ENCODE results near the gene SNRNP25. TPM values are rescaled to one million over a fixed set of nuclear protein-coding genes. Genes with fewer than 3 reads are reported as not detected.

SNRNP25 gene
- total and polyA plus RNA-seq, 2 experiments from 2014 or later: 44.7 to 123 TPM

DNA sequence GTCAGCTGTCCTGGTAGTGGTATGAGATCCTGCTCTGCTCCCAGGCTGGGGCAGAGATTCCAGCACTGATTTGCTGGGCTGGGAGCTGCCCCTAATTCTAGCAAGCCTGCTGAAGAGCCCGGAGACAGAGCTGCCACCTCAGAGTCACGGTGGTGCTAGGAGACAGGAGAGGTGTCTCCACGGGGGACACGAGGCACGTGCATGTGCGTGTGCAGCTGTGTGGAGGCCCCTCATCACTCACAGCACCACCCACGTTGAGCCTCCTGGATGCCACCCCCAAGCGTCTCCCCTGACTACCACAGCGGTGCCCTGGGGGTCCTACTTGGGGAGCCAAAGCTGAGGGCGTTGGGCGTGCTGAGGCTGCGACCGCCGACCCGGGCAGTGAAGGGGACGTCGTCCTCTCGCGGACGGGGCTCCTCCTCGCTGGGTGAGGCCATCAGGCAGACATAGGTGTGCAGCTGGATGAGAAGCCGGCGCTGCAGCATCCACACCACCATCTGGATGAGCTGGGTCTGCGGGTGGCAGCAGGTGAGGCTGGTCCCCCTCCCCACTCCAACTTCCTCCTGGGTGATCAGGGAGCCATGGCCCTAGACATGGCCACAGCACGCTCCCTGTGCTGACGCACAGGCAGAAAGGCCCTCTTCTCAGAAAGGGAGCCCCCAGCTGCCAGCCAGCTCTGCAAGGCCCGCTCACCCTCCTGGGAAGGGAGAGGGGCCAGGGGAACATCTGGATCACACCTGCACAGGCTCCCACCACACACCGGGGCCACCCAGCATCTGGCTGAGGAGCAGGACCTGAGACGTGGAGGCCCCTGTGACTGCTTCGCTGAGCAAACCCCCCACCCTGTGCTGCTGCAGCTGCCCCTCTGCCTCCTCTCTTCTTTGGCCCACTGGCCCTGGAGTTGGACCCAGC lies 36.0 kb downstream of the SNRNP25 start:
- H3K4me1 ChIP-seq (ENCODE audit: low read depth): peaks cover 4% of the 10 kb centered on the region
- no peak for DNase-seq (ENCODE audit: low read depth in 1 of 2, low spot score in 1 of 2)
- TF ChIP-seq, protein P1, sequence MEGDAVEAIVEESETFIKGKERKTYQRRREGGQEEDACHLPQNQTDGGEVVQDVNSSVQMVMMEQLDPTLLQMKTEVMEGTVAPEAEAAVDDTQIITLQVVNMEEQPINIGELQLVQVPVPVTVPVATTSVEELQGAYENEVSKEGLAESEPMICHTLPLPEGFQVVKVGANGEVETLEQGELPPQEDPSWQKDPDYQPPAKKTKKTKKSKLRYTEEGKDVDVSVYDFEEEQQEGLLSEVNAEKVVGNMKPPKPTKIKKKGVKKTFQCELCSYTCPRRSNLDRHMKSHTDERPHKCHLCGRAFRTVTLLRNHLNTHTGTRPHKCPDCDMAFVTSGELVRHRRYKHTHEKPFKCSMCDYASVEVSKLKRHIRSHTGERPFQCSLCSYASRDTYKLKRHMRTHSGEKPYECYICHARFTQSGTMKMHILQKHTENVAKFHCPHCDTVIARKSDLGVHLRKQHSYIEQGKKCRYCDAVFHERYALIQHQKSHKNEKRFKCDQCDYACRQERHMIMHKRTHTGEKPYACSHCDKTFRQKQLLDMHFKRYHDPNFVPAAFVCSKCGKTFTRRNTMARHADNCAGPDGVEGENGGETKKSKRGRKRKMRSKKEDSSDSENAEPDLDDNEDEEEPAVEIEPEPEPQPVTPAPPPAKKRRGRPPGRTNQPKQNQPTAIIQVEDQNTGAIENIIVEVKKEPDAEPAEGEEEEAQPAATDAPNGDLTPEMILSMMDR (IDR thresholded peaks at IDR 0.05; ENCODE audit: low read depth, low read length): no peak
- no peak overlapping the region for H3K27ac ChIP-seq
- H3K36me3 ChIP-seq: no peaks in the 10 kb centered on the region
- H3K9me3 ChIP-seq (ENCODE audit: low read depth): no peaks in the 10 kb centered on the region
- H3K27me3 ChIP-seq: no peaks in the 10 kb centered on the region
- no peak overlapping the region for H3K4me3 ChIP-seq

DNA sequence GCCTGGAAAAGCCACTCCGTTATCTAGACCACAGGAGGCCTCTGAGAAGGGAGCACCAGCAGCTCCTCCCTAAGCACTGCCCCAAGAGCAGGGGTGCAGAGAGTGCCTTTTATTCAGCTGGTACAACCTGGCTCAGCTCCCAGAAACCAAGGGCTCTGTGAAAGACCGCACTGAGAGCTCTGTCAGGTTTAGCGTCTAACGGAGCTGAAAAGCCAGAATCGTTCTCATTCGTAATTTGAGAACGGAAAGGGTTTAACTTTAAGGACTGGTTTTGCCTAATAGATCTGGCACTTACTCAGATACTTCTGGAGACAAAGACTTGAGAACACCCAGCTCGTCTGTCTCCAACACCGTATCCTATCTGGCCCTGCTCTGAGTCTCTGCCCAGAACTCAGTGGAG lies 37.9 kb downstream of the SNRNP25 start:
- Histone ChIP-seq H3K27ac (peak overlapping the region; percentile 76), H3K27me3 (no peaks in the 10 kb centered on the region), H3K36me3 (no peaks in the 10 kb centered on the region), H3K9me3 (ENCODE audit: low read depth) (no peaks in the 10 kb centered on the region), H3K4me1 (ENCODE audit: low read depth) (peaks cover 4% of the 10 kb centered on the region), H3K4me3 (no peak overlapping the region)
- DNase-seq (ENCODE audit: low read depth in 1 of 2, low spot score in 1 of 2): peak; percentile 45 to 54
- TF ChIP-seq, protein P1 (IDR thresholded peaks at IDR 0.05; ENCODE audit: low read depth, low read length): no peak

DNA sequence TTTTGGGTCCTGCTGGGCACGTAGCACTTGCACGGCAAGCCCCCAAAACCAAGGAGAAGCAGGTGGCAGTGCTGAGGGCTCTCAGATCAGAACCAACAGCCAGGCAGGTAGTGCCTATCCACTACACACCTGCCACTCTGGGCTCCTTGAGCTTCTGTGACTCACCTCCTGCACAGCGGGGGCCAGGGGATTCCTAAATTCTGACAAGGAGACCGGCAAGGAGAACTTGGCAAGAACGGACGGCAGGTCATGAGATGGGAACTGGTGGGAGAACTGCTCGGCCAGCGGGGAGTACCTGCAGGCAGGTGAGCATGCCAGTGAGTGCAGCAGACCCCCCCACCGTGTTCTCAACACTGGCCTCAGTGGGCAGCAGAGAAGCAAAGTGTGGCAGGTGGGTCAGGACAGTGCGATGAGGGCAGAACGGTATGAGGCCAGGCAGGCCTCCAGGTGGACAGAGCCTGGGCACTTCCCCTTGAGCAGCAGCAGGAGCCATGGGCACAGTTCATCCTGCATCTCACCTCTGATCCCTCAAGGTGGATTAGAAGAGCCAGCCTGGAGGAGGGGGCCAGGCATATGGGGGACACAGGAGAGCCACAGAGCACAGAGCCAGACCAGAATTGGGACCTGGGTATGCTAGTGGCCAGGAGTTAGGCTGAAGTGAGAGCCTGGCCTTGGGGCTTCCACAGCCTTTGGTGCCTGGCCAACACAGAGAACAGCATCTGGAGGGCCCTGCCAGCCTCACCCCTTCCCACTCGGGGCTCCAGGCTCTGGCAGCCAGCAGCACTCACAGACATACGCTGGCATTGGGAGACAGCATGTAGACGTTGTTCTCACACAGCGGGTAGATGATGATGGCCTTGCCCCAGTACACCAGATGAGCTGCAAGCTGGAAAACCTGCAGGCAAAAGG lies 39.1 kb downstream of the SNRNP25 start:
- DNase-seq (ENCODE audit: low read depth in 1 of 2, low spot score in 1 of 2): no peak
- Histone ChIP-seq H3K9me3 (ENCODE audit: low read depth) (no peaks in the 10 kb centered on the region), H3K4me1 (ENCODE audit: low read depth) (peaks cover 4% of the 10 kb centered on the region), H3K27me3 (no peaks in the 10 kb centered on the region), H3K36me3 (no peaks in the 10 kb centered on the region), H3K27ac (peak overlapping the region; percentile 76), H3K4me3 (no peak overlapping the region)
- TF ChIP-seq, protein P1 (IDR thresholded peaks at IDR 0.05; ENCODE audit: low read depth, low read length): no peak

DNA sequence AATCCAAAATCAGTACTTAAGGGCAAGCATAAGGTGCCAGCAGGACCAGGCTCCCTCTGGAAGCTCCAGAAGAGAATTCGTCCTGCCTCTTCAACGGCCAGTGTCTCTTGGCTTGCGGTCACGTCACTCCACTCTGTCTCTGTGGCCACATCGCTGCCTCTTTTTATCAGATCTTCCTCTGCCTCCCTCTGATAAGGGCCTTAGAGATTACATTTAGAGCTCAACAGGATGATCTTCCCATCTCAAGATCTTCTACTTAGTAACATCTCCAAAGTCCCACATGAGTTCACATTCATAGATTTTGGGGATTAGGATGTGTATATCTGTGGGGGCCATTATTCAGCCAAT lies 41.3 kb downstream of the SNRNP25 start:
- peaks cover 4% of the 10 kb centered on the region for H3K4me1 ChIP-seq (ENCODE audit: low read depth)
- no peaks in the 10 kb centered on the region for H3K9me3 ChIP-seq (ENCODE audit: low read depth)
- no peaks in the 10 kb centered on the region for H3K36me3 ChIP-seq

DNA sequence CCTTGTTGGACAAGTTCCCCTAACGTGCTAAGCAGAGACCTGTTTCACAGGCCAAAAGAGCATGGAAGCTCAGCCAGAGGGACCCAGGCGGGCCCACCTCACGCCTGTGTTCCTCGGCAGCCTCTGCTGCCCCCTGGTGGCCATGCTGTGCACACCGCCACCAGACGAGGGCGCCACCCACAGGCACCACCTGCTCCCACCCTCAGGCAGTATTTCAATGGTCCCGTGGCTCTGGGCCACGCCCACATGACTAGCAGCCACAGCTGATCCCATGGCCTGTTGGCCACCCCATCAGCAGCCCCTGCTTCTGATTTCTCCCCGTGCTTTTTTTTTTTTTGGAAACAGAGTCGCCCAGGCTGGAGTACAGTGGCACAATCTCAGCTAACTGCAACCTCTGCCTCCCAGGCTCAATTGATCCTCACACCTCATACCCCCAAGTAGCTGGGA lies 43.3 kb downstream of the SNRNP25 start:
- peak; percentile 89 to 90 for DNase-seq (ENCODE audit: low read depth in 1 of 2, low spot score in 1 of 2)
- TF ChIP-seq, protein P1 (IDR thresholded peaks at IDR 0.05; ENCODE audit: low read depth, low read length): peak; percentile 99
- no peaks in the 10 kb centered on the region for H3K27me3 ChIP-seq
- no peak overlapping the region for H3K27ac ChIP-seq
- H3K4me1 ChIP-seq (ENCODE audit: low read depth): no peaks in the 10 kb centered on the region
- H3K36me3 ChIP-seq: no peaks in the 10 kb centered on the region
- H3K9me3 ChIP-seq (ENCODE audit: low read depth): no peaks in the 10 kb centered on the region
- H3K4me3 ChIP-seq: no peak overlapping the region

More for the DNA sequence above, 41.3 kb downstream of the SNRNP25 start:
- Histone ChIP-seq H3K27ac (no peak overlapping the region), H3K4me3 (no peak overlapping the region), H3K27me3 (no peaks in the 10 kb centered on the region)
- TF ChIP-seq, protein P1 (IDR thresholded peaks at IDR 0.05; ENCODE audit: low read depth, low read length): no peak
- no peak for DNase-seq (ENCODE audit: low read depth in 1 of 2, low spot score in 1 of 2)
